AG04450 (cell line): ENCODE measurements around the gene OR10AD1. TPM values are rescaled to one million over a fixed set of nuclear protein-coding genes. Genes with fewer than 3 reads are reported as not detected.

Experiments
- CTCF ChIA-PET: fragments of 300-600, 350-600 bp; formaldehyde crosslinking; extraction: SDS; loops from one replicate; lab custom pipeline; 2022; ENCODE audit warnings: antibody characterized with exemption, inconsistent platforms; lab: Charles Lee
- POLR2A ChIA-PET: fragments of 350-600 bp; formaldehyde crosslinking; extraction: SDS; loops from one replicate; lab custom pipeline; 2021; ENCODE audit warnings: antibody characterized with exemption, inconsistent platforms; lab: Yijun Ruan, JAX
- DNase-seq: peaks from one replicate; pipeline ENCODE4 v3.0.0-alpha.2; 2011; ENCODE audit warnings: low read depth, low spot score
- H3K27ac ChIP-seq: one replicate; pipeline ENCODE4 v1.5.1; 2012; ENCODE audit warnings: low read depth, low read length, control low read depth
- H3K27me3 ChIP-seq: one replicate; pipeline ENCODE4 v1.6.0; 2012; ENCODE audit warnings: low read length; ENCODE audit not compliant: control insufficient read depth, insufficient read depth
- H3K4me3 ChIP-seq: 2 replicates; pipeline ENCODE4 v1.5.1; 2011; ENCODE audit warnings: mild to moderate bottlenecking, low read depth, low read length, control low read depth
- H3K9me3 ChIP-seq: 2 replicates; pipeline ENCODE4 v1.5.1; 2012; ENCODE audit warnings: low read length; ENCODE audit not compliant: control insufficient read depth, insufficient read depth
- polyA plus RNA-seq: library from polyadenylated mRNA; depleted of rRNA; stranded (reverse); fragments of >200 nt; gene quantifications from 2 replicates; pipeline ENCODE4 v1.2.3, GENCODE V29; 2011
- TF ChIP-seq, protein P1 (sequence below): IDR thresholded peaks from 2 replicates; pipeline ENCODE4 v1.5.1; 2011; ENCODE audit warnings: low read depth, low read length, control low read depth, inconsistent platforms

OR10AD1 gene
- polyA plus RNA-seq, 1 experiment, result not detected

DNA sequence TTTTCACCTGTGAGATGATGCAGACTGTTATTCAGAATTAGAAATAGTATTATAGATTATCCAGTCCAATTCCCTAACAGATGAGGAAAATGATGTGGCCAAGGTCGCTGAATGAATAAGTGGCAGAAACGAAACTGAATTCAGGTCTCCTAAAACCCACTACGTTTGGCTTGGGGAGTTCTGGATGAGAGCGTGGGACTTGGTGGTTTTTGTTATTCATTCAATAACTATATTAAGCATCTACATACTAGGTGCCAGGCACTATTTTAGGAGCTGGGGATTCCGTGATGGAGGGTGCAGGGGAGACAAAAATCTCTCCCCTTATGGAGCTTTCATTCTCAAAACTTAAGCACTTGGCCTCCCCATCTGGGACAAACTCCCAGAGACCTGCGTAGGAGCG lies 20.5 kb downstream of the OR10AD1 start:
- ChIA-PET POLR2A (interaction anchor here (1.3 kb wide), 1 partner anchor 17 kb away, joined by 3 read pairs; no protein-coding TSS in a partner anchor), CTCF (interaction anchor here (0.6 to 1.4 kb wide), 8 partner anchors 9 to 435 kb away, joined by 3 to 8 read pairs (median 4); partner anchors contain the start of gene ASB8)
- no peak for DNase-seq
- Histone ChIP-seq H3K4me3 (peak overlapping the region; percentile 76), H3K27ac (no peak overlapping the region), H3K9me3 (peaks cover 5% of the 10 kb centered on the region; the same call in 1 of the 2 replicates), H3K27me3 (peaks cover 62% of the 10 kb centered on the region)
- TF ChIP-seq, protein P1, sequence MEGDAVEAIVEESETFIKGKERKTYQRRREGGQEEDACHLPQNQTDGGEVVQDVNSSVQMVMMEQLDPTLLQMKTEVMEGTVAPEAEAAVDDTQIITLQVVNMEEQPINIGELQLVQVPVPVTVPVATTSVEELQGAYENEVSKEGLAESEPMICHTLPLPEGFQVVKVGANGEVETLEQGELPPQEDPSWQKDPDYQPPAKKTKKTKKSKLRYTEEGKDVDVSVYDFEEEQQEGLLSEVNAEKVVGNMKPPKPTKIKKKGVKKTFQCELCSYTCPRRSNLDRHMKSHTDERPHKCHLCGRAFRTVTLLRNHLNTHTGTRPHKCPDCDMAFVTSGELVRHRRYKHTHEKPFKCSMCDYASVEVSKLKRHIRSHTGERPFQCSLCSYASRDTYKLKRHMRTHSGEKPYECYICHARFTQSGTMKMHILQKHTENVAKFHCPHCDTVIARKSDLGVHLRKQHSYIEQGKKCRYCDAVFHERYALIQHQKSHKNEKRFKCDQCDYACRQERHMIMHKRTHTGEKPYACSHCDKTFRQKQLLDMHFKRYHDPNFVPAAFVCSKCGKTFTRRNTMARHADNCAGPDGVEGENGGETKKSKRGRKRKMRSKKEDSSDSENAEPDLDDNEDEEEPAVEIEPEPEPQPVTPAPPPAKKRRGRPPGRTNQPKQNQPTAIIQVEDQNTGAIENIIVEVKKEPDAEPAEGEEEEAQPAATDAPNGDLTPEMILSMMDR, result no peak

- no peak overlapping the region for H3K27ac ChIP-seq
- peaks cover 5% of the 10 kb centered on the region; the same call in 1 of the 2 replicates for H3K9me3 ChIP-seq
- no peak overlapping the region for H3K4me3 ChIP-seq
- peaks cover 68% of the 10 kb centered on the region for H3K27me3 ChIP-seq
- ChIA-PET CTCF (interaction anchor here (2.7 kb wide), 1 partner anchor 8 kb away, joined by 13 read pairs; no protein-coding TSS in a partner anchor), POLR2A (no interaction called here)
- no peak for DNase-seq
- TF ChIP-seq, protein P1, result no peak
These were observed 22.1 kb downstream of the OR10AD1 start for GRCh38 chr12:48180857-48181495.

GRCh38 chr12:48180424-48180823 lies 22.7 kb downstream of the OR10AD1 start:
- TF ChIP-seq, protein P1, result no peak
- DNase-seq, result no peak
- Histone ChIP-seq H3K27me3 (peaks cover 63% of the 10 kb centered on the region), H3K4me3 (no peak overlapping the region), H3K27ac (no peak overlapping the region), H3K9me3 (peaks cover 5% of the 10 kb centered on the region; the same call in 1 of the 2 replicates)
- ChIA-PET CTCF (interaction anchor here (2.7 kb wide), 1 partner anchor 9 kb away, joined by 13 read pairs; no protein-coding TSS in a partner anchor), POLR2A (no interaction called here)

GRCh38 chr12:48179466-48179865 lies 23.6 kb downstream of the OR10AD1 start:
- no peak overlapping the region for H3K4me3 ChIP-seq
- H3K27me3 ChIP-seq, result peaks cover 53% of the 10 kb centered on the region
- H3K27ac ChIP-seq, result no peak overlapping the region
- TF ChIP-seq, protein P1, result no peak
- ChIA-PET POLR2A (no interaction called here), CTCF (interaction anchor here (2.7 kb wide), 1 partner anchor 10 kb away, joined by 13 read pairs; no protein-coding TSS in a partner anchor)
- DNase-seq, result no peak
- H3K9me3 ChIP-seq, result peaks cover 3% of the 10 kb centered on the region; the same call in 1 of the 2 replicates

DNA sequence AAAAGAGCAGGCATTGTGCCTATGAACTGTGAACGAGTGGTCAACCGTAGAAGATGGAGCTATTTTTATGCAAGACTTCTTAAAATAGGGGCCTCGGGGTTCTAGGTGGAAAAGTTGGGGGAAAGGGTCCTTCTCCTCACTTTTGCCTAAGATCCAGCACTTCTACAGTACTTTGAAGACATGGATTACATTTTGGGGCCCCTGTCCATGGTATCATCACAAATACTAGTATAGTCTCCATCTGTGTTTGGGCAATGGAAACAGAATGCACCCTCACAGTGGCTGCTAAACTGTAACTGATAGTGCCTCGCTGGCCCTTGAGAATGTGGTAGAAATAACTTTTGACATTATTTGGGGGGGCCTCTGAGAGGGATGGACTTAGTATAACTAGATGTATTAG lies 25.1 kb downstream of the OR10AD1 start:
- H3K4me3 ChIP-seq, result no peak overlapping the region
- ChIA-PET POLR2A (no interaction called here), CTCF (interaction anchor here (2.8 to 3.7 kb wide), 2 partner anchors 11 to 13 kb away, joined by 13 to 18 read pairs; no protein-coding TSS in a partner anchor)

More for the DNA sequence above, 25.1 kb downstream of the OR10AD1 start:
- Histone ChIP-seq H3K9me3 (no peaks in the 10 kb centered on the region; the same call in 1 of the 2 replicates), H3K27ac (no peak overlapping the region), H3K27me3 (peaks cover 43% of the 10 kb centered on the region)
- TF ChIP-seq, protein P1, result no peak
- DNase-seq, result no peak
